Measurements from ENCODE around the gene VIM.

Gene VIM

DNA sequence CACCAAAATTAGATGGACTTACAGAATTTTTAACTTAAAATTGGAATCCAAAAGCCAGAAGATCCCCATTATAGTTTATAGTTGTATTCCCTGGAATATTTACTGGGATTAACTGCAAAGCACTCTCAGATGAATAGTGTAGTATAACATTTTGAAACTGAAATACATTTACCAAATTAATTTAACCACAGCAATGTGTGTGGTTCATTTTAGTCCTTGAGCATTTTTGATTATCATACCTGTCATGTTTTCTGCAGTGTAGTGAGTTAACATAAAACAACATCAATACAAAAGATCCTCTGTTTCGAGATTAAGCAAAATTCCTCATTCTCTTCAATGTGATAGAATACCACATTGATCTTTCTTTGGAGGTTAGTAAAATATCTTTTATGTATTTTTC, 3.7 kb downstream of the VIM start:
- H3K27me3 ChIP-seq (ENCODE audit: insufficient read depth, low read depth) = no peaks in the 10 kb centered on the region
- peak overlapping the region; percentile 94; the same call in 1 of the 2 replicates for H3K9ac ChIP-seq
- H4K20me1 ChIP-seq (ENCODE audit: insufficient read depth) = peaks cover 29% of the 10 kb centered on the region
- TF ChIP-seq, protein P1, sequence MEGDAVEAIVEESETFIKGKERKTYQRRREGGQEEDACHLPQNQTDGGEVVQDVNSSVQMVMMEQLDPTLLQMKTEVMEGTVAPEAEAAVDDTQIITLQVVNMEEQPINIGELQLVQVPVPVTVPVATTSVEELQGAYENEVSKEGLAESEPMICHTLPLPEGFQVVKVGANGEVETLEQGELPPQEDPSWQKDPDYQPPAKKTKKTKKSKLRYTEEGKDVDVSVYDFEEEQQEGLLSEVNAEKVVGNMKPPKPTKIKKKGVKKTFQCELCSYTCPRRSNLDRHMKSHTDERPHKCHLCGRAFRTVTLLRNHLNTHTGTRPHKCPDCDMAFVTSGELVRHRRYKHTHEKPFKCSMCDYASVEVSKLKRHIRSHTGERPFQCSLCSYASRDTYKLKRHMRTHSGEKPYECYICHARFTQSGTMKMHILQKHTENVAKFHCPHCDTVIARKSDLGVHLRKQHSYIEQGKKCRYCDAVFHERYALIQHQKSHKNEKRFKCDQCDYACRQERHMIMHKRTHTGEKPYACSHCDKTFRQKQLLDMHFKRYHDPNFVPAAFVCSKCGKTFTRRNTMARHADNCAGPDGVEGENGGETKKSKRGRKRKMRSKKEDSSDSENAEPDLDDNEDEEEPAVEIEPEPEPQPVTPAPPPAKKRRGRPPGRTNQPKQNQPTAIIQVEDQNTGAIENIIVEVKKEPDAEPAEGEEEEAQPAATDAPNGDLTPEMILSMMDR (conservative IDR thresholded peaks at IDR 0.05; ENCODE audit: low read depth, low read length) = no peak
- peak overlapping the region; percentile 96 for H3K27ac ChIP-seq
- H3K79me2 ChIP-seq (ENCODE audit: insufficient read depth, low read depth) = peaks cover 48% of the 10 kb centered on the region
- H3K4me1 ChIP-seq (ENCODE audit: low read depth, poor library complexity, severe bottlenecking) = peaks cover 57% of the 10 kb centered on the region
- H2AFZ ChIP-seq (ENCODE audit: low read depth) = no peak overlapping the region
- H3K4me2 ChIP-seq = peak overlapping the region; percentile 99
- no peak overlapping the region for H3K4me3 ChIP-seq (IDR thresholded peaks at IDR 0.05; ENCODE audit: insufficient read depth, low read depth, low read length)
- H3K36me3 ChIP-seq (ENCODE audit: insufficient read depth) = peaks cover 42% of the 10 kb centered on the region; the same call in 1 of the 2 replicates

DNA sequence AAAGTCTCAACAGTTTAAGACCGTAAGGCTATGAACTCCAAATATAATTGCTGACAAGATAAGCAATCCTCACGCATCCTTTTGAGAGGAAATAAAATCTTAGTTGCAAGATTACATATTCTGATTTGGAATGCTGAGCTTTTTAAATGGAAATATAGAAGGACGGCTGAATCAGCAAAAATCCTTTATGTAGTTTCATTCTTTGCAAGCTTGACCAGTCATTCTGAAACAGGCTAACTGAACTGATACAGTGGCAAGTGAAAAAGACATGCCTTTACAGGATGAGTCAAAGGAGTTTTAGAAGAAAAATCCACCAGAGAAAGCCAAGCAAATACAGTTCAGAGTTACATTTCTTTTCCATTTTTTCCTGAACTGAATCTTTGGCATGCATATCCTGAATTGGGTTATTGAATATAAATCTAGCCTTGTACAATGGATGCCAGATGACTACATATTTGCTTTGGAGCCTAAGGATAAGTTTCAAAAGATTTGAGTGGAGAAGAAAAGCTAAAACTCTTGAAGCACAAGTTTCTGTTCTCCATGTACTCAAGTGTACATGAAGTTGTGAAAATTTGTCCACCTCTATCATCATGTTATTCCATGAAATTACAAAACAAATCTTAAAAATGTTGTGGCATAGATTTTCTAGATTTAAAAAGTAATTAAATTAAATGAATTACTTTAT, 4.4 kb downstream of the VIM start:
- Histone ChIP-seq H3K27ac (peak overlapping the region; percentile 96), H3K27me3 (ENCODE audit: insufficient read depth, low read depth) (no peaks in the 10 kb centered on the region), H2AFZ (ENCODE audit: low read depth) (no peak overlapping the region), H4K20me1 (ENCODE audit: insufficient read depth) (peaks cover 31% of the 10 kb centered on the region), H3K36me3 (ENCODE audit: insufficient read depth) (peaks cover 49% of the 10 kb centered on the region; the same call in 1 of the 2 replicates), H3K9ac (peak overlapping the region; percentile 94; the same call in 1 of the 2 replicates), H3K79me2 (ENCODE audit: insufficient read depth, low read depth) (peaks cover 45% of the 10 kb centered on the region), H3K4me2 (peak overlapping the region; percentile 99), H3K4me1 (ENCODE audit: low read depth, poor library complexity, severe bottlenecking) (peaks cover 53% of the 10 kb centered on the region), H3K4me3 (IDR thresholded peaks at IDR 0.05; ENCODE audit: insufficient read depth, low read depth, low read length) (no peak overlapping the region)
- TF ChIP-seq, protein P1 (conservative IDR thresholded peaks at IDR 0.05; ENCODE audit: low read depth, low read length) = no peak

DNA sequence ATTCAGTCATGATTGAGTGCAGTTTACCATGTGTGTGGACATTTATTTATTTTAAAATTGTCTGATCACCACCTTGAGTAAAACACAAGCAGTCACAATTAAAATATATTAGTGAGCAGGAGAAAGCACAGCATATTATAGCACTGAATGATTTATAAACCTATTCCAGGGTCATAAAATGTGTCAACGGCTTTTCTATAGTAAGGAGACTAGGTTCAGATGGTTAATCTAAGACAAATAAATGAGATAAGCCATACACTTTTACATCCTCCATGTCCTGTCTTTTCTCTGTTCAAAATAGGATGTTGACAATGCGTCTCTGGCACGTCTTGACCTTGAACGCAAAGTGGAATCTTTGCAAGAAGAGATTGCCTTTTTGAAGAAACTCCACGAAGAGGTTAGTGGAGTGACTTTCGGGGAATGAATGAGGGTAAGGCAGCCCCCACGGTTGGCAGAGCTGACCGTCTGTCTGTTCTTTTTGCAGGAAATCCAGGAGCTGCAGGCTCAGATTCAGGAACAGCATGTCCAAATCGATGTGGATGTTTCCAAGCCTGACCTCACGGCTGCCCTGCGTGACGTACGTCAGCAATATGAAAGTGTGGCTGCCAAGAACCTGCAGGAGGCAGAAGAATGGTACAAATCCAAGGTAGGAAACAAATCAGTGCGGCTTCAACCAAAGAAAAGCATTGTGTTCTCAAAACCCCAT, 5.4 kb downstream of the VIM start:
- TF ChIP-seq, protein P1 (conservative IDR thresholded peaks at IDR 0.05; ENCODE audit: low read depth, low read length) = no peak
- H3K4me2 ChIP-seq = peak overlapping the region; percentile 99
- H3K4me1 ChIP-seq (ENCODE audit: low read depth, poor library complexity, severe bottlenecking) = peaks cover 57% of the 10 kb centered on the region
- peaks cover 45% of the 10 kb centered on the region for H3K79me2 ChIP-seq (ENCODE audit: insufficient read depth, low read depth)
- H3K4me3 ChIP-seq (IDR thresholded peaks at IDR 0.05; ENCODE audit: insufficient read depth, low read depth, low read length) = no peak overlapping the region
- H3K27me3 ChIP-seq (ENCODE audit: insufficient read depth, low read depth) = no peaks in the 10 kb centered on the region
- H3K27ac ChIP-seq = peak overlapping the region; percentile 96
- no peak overlapping the region for H2AFZ ChIP-seq (ENCODE audit: low read depth)
- peaks cover 31% of the 10 kb centered on the region for H4K20me1 ChIP-seq (ENCODE audit: insufficient read depth)
- peaks cover 52% of the 10 kb centered on the region; the same call in 1 of the 2 replicates for H3K36me3 ChIP-seq (ENCODE audit: insufficient read depth)
- H3K9ac ChIP-seq = peak overlapping the region; percentile 94; the same call in 1 of the 2 replicates

DNA sequence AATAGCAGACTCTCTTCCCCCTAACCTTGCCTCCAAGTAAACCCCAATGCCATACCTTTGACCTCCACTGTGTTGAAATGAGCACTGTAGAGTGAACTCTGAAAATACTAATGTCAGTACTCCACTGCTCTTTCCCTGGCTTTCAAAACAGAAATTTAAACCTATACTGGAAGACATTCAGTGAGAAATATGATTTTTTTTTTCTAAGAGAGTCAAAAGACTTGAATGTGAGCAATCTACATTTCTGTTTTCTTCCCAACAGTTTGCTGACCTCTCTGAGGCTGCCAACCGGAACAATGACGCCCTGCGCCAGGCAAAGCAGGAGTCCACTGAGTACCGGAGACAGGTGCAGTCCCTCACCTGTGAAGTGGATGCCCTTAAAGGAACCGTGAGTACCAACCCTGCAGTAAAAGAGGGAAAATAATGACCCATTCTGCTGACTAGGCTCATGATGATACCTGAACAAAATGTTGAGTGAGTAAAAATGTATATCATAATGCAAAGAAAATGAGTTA, 6.4 kb downstream of the VIM start:
- no peak overlapping the region for H3K4me3 ChIP-seq (IDR thresholded peaks at IDR 0.05; ENCODE audit: insufficient read depth, low read depth, low read length)
- H3K27me3 ChIP-seq (ENCODE audit: insufficient read depth, low read depth) = no peaks in the 10 kb centered on the region
- H3K79me2 ChIP-seq (ENCODE audit: insufficient read depth, low read depth) = peaks cover 42% of the 10 kb centered on the region
- TF ChIP-seq, protein P1 (conservative IDR thresholded peaks at IDR 0.05; ENCODE audit: low read depth, low read length) = no peak
- H2AFZ ChIP-seq (ENCODE audit: low read depth) = no peak overlapping the region
- H3K4me1 ChIP-seq (ENCODE audit: low read depth, poor library complexity, severe bottlenecking) = peaks cover 60% of the 10 kb centered on the region
- peaks cover 52% of the 10 kb centered on the region; the same call in 1 of the 2 replicates for H3K36me3 ChIP-seq (ENCODE audit: insufficient read depth)
- H3K27ac ChIP-seq = peak overlapping the region; percentile 12; the same call in 1 of the 2 replicates
- H4K20me1 ChIP-seq (ENCODE audit: insufficient read depth) = peaks cover 31% of the 10 kb centered on the region
- no peak overlapping the region for H3K9ac ChIP-seq
- no peak overlapping the region for H3K4me2 ChIP-seq
